Testis (tissue), 5 donors: ENCODE measurements around the gene MTOR. TPM values are rescaled to one million over a fixed set of nuclear protein-coding genes. Genes with fewer than 3 reads are reported as not detected.
A peak's percentile ranks its signal among the peaks of the same experiment; 100 is the strongest.
"Not testable (repeated sequence)": the region's sequence is repeated elsewhere in the genome, so short reads cannot be mapped to it uniquely, and the experiment has no call there.

Experiments used
- DNase-seq: peaks from one replicate; pipeline ENCODE4 v3.0.0-alpha.2; 2019
- H3K27ac ChIP-seq, 2 donors: fragments of 200-600 bp; sonication (generic); one replicate each; pipeline ENCODE4 v1.5.1; 2019
- H3K27me3 ChIP-seq: fragments of 200-600 bp; sonication (generic); one replicate; pipeline ENCODE4 v1.5.1; 2019
- H3K36me3 ChIP-seq: fragments of 200-600 bp; sonication (generic); one replicate; pipeline ENCODE4 v1.5.1; 2017; ENCODE audit warnings: low read depth; ENCODE audit errors: missing control alignments
- H3K4me1 ChIP-seq: fragments of 200-600 bp; sonication (generic); one replicate; pipeline ENCODE4 v1.5.1; 2019
- H3K4me3 ChIP-seq, 2 donors: fragments of 200-600 bp; sonication (generic); one replicate each; pipeline ENCODE4 v1.5.1; 2017 to 2019
- H3K9me3 ChIP-seq: fragments of 200-600 bp; sonication (generic); one replicate; pipeline ENCODE4 v1.5.1; 2017
- CTCF ChIP-seq, 3 experiments: fragments of 450-650 bp in 2 of 3; fragments of 200-600 bp in 1 of 3; sonication (generic) in 1 of 3; IDR thresholded peaks; one replicate each; pipeline ENCODE4 v1.5.1; 2016 to 2019; ENCODE audit warnings: antibody characterized with exemption in 3 of 3, mild to moderate bottlenecking in 2 of 3, moderate library complexity in 1 of 3
- POLR2A ChIP-seq: fragments of 450-650 bp; IDR thresholded peaks from one replicate; pipeline ENCODE4 v1.6.1; 2017; ENCODE audit warnings: antibody characterized with exemption, mild to moderate bottlenecking, moderate library complexity
- WGBS, 2 donors: methylation state at CpG; one replicate each; pipeline ENCODE4 v1.1.5; 2018; 5-methylcytosine and 5-hydroxymethylcytosine counted together
- intact Hi-C: fragments of 100-400 bp; cut with DNase I; formaldehyde crosslinking; loops from one replicate; pipeline ENCODE4 v1.15.1; 2023; ENCODE audit warnings: low total_unique reads
- long read RNA-seq, 2 donors: transcript quantifications; one replicate each; lab custom pipeline, GENCODE V29; 2026
- polyA plus RNA-seq: library from polyadenylated mRNA; stranded (reverse); fragments of 350-450 nt; fragmentation: Illumina TruSeq; extraction: RNeasy Lipid Tissue Mini Kit (QIAGEN cat#74804); gene quantifications from one replicate; pipeline ENCODE4 v1.2.3, GENCODE V29; 2014; ENCODE audit warnings: low read depth, low replicate concordance; ENCODE audit not compliant: insufficient read depth
- total RNA-seq, 2 donors: library from RNA; depleted of rRNA; stranded (reverse); fragments of >200 nt; gene quantifications; one replicate each; pipeline ENCODE4 v1.2.3, GENCODE V29; 2016

MTOR gene
- total RNA-seq, result 100 to 1,000 TPM in 1 of 2 donors, 10 to 100 TPM in 1; 83.3 to 108 TPM
- polyA plus RNA-seq, result 129 TPM
- long read RNA-seq, donor 1, full-length matches to known transcripts, result 2 of 7 reads
- long read RNA-seq, donor 1, partial matches to known transcripts, result 5 of 7 reads
- long read RNA-seq, donor 1, other reads (novel, unspliced or antisense), result 0 of 7 reads
- long read RNA-seq, donor 2, full-length matches to known transcripts, result 3 of 8 reads
- long read RNA-seq, donor 2, partial matches to known transcripts, result 5 of 8 reads
- long read RNA-seq, donor 2, other reads (novel, unspliced or antisense), result 0 of 8 reads

GRCh38 chr1:11262171-11263049 lies at the start of gene MTOR:
MTOR (minus strand) TSS chr1:11262551; CDS start chr1:11259409, 3,142 bp downstream.
- DNase-seq, result peak; percentile 100
- H3K36me3 ChIP-seq, result no peaks in the 10 kb centered on the region
- TF ChIP-seq CTCF (IDR thresholded peaks at IDR 0.05), result peak in 1 of 3 experiments; percentile 19
- no peak for TF ChIP-seq POLR2A
- H3K9me3 ChIP-seq, result no peaks in the 10 kb centered on the region
- peak within 1 kb of the TSS; percentile 72 to 75 for H3K27ac ChIP-seq
- WGBS, 2 donors, result 0% methylated on average over 31 to 60 of the region's 60 CpGs
- peak within 1 kb of the TSS; percentile 88 to 99 for H3K4me3 ChIP-seq
- intact Hi-C loops, result no loop called here
- H3K27me3 ChIP-seq, result no peaks in the 10 kb centered on the region
- H3K4me1 ChIP-seq, result peaks cover 4% of the 10 kb centered on the region

GRCh38 chr1:11309385-11309784 lies 47.0 kb upstream of the MTOR start:
- 91 to 95% methylated on average over 4 to 7 of the region's 7 CpGs for WGBS, 2 donors
- Histone ChIP-seq H3K4me1 (no peaks in the 10 kb centered on the region), H3K9me3 (no peaks in the 10 kb centered on the region), H3K36me3 (no peaks in the 10 kb centered on the region), H3K4me3 (no peak overlapping the region), H3K27ac (no peak overlapping the region), H3K27me3 (no peaks in the 10 kb centered on the region)
- no peak for TF ChIP-seq CTCF (IDR thresholded peaks at IDR 0.05)
- TF ChIP-seq POLR2A, result no peak
- intact Hi-C loops, result no loop called here
- no peak for DNase-seq

- Histone ChIP-seq H3K27me3 (no peaks in the 10 kb centered on the region), H3K27ac (no peak overlapping the region), H3K9me3 (no peaks in the 10 kb centered on the region), H3K36me3 (no peaks in the 10 kb centered on the region), H3K4me1 (no peaks in the 10 kb centered on the region), H3K4me3 (no peak overlapping the region)
- DNase-seq, result no peak
- WGBS, 2 donors, result 94% methylated on average over 6 of the region's 6 CpGs
- intact Hi-C loops, result no loop called here
- TF ChIP-seq CTCF (IDR thresholded peaks at IDR 0.05), result no peak
- no peak for TF ChIP-seq POLR2A
Observed at GRCh38 chr1:11308699-11309224, 46.4 kb upstream of the MTOR start.

GRCh38 chr1:11307852-11308251 lies 45.5 kb upstream of the MTOR start:
- intact Hi-C loops, result no loop called here
- no peak for DNase-seq
- no peaks in the 10 kb centered on the region for H3K36me3 ChIP-seq
- H3K27ac ChIP-seq, result no peak overlapping the region
- H3K27me3 ChIP-seq, result no peaks in the 10 kb centered on the region
- no peak overlapping the region for H3K4me3 ChIP-seq
- no peaks in the 10 kb centered on the region for H3K4me1 ChIP-seq
- H3K9me3 ChIP-seq, result no peaks in the 10 kb centered on the region
- 57 to 74% methylated on average over 3 of the region's 3 CpGs for WGBS, 2 donors
- TF ChIP-seq CTCF (IDR thresholded peaks at IDR 0.05), result no peak
- TF ChIP-seq POLR2A, result no peak

GRCh38 chr1:11305516-11305915 lies 43.2 kb upstream of the MTOR start:
- 47 to 81% methylated on average over 10 to 29 of the region's 29 CpGs for WGBS, 2 donors
- H3K4me1 ChIP-seq, H3K9me3 ChIP-seq, H3K4me3 ChIP-seq, intact Hi-C loops, H3K27ac ChIP-seq, H3K36me3 ChIP-seq, DNase-seq, H3K27me3 ChIP-seq: not testable (repeated sequence)
